ENCODE measurements around the gene ZBTB37. TPM values are rescaled to one million over a fixed set of nuclear protein-coding genes. Genes with fewer than 3 reads are reported as not detected.

Gene ZBTB37
- total and polyA plus RNA-seq, 9 of the 15 experiments (the other 6 are each of a cell fraction or from before 2014, with no cell fraction given), result 1.3 to 13.9 (median 5.4) TPM

DNA sequence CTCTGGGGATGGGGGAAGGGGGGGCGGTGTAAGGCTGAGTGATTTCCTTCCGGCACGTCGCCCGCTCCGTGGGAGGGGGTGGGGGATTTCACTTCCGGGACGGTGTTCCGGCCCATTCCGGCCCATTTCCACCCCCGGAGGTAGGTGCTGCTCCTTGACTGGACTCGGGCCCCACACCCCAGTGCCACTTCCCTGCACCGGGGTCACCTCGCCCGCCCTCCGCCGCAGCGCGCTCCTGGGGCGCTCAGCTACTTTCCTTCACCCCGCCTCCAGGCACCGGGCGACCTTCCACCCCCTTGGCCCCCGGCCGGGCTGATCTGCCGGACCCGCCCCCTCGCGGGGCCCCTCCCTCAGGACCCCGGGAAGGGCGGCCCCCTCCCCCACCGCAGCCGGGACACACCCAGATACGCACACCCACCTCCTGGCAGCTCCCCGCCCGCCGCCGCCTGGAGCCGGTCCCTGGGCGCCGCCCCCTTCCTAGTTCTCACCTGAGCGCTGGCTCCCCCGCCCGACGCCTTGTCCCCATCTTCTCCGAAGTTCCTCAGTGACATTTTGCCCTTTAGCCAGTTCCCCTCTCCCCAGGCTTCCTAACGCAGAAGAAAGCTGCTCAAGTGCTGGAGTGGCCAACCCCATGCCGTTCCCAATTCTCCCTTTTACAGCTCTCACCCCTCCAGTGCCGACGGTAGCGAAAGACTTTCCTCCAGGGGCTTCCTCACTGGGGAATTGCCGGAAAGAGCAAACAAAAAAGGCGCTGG, at the start of gene ZBTB37 (continued):
- TF ChIP-seq KLF10 (CRISPR knock-in tag; IDR thresholded peaks at IDR 0.05) (no peak), FOXK1 (CRISPR knock-in tag; IDR thresholded peaks at IDR 0.05; ENCODE audit: borderline replicate concordance) (no peak), MEIS2 (IDR thresholded peaks at IDR 0.05; ENCODE audit: partially characterized antibody) (no peak), BCOR (IDR thresholded peaks at IDR 0.05) (peak; percentile 71), ZHX1 (conservative IDR thresholded peaks at IDR 0.05; ENCODE audit: low read length) (no peak), HDGF (IDR thresholded peaks at IDR 0.05) (no peak), SRSF1 (IDR thresholded peaks at IDR 0.05; ENCODE audit: low read depth, low read length) (no peak), ZNF316 (IDR thresholded peaks at IDR 0.05) (no peak), RNF2 (IDR thresholded peaks at IDR 0.05) (peak; percentile 82), PHTF2 (CRISPR knock-in tag; IDR thresholded peaks at IDR 0.05) (no peak), RBM14 (IDR thresholded peaks at IDR 0.05; ENCODE audit: borderline replicate concordance, insufficient read depth, low read depth, low read length) (no peak), L3MBTL2 (IDR thresholded peaks at IDR 0.05) (peak; percentile 71), ARID4B (CRISPR knock-in tag; IDR thresholded peaks at IDR 0.05) (peak; percentile 74; the same call in 1 of the 2 replicates), TARDBP (IDR thresholded peaks at IDR 0.05) (no peak), ZFPM2 (CRISPR knock-in tag; IDR thresholded peaks at IDR 0.05) (no peak)
- TF ChIP-seq, protein P1, sequence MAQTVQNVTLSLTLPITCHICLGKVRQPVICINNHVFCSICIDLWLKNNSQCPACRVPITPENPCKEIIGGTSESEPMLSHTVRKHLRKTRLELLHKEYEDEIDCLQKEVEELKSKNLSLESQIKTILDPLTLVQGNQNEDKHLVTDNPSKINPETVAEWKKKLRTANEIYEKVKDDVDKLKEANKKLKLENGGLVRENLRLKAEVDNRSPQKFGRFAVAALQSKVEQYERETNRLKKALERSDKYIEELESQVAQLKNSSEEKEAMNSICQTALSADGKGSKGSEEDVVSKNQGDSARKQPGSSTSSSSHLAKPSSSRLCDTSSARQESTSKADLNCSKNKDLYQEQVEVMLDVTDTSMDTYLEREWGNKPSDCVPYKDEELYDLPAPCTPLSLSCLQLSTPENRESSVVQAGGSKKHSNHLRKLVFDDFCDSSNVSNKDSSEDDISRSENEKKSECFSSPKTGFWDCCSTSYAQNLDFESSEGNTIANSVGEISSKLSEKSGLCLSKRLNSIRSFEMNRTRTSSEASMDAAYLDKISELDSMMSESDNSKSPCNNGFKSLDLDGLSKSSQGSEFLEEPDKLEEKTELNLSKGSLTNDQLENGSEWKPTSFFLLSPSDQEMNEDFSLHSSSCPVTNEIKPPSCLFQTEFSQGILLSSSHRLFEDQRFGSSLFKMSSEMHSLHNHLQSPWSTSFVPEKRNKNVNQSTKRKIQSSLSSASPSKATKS (CRISPR knock-in tag; IDR thresholded peaks at IDR 0.05), result no peak
- TF ChIP-seq, protein P2, sequence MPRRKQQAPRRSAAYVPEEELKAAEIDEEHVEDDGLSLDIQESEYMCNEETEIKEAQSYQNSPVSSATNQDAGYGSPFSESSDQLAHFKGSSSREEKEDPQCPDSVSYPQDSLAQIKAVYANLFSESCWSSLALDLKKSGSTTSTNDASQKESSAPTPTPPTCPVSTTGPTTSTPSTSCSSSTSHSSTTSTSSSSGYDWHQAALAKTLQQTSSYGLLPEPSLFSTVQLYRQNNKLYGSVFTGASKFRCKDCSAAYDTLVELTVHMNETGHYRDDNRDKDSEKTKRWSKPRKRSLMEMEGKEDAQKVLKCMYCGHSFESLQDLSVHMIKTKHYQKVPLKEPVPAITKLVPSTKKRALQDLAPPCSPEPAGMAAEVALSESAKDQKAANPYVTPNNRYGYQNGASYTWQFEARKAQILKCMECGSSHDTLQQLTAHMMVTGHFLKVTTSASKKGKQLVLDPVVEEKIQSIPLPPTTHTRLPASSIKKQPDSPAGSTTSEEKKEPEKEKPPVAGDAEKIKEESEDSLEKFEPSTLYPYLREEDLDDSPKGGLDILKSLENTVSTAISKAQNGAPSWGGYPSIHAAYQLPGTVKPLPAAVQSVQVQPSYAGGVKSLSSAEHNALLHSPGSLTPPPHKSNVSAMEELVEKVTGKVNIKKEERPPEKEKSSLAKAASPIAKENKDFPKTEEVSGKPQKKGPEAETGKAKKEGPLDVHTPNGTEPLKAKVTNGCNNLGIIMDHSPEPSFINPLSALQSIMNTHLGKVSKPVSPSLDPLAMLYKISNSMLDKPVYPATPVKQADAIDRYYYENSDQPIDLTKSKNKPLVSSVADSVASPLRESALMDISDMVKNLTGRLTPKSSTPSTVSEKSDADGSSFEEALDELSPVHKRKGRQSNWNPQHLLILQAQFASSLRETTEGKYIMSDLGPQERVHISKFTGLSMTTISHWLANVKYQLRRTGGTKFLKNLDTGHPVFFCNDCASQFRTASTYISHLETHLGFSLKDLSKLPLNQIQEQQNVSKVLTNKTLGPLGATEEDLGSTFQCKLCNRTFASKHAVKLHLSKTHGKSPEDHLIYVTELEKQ (CRISPR knock-in tag; IDR thresholded peaks at IDR 0.05), result no peak

All from K562 (cell line).